CD8-positive, alpha-beta memory T cell (primary cell): ENCODE data around the gene RAD1. TPM values are rescaled to one million over a fixed set of nuclear protein-coding genes. Genes with fewer than 3 reads are reported as not detected.
A peak's percentile ranks its signal among the peaks of the same experiment; 100 is the strongest.

Experiments used
- CTCF ChIA-PET: fragments of 350-600 bp; sonication (Branson Sonifier 250); formaldehyde crosslinking; loops from one replicate; lab custom pipeline; 2021; ENCODE audit warnings: antibody characterized with exemption; lab: Charles Lee
- POLR2A ChIA-PET: fragments of 350-600 bp; sonication (Branson Sonifier 250); formaldehyde crosslinking; loops from one replicate; lab custom pipeline; 2021; ENCODE audit warnings: antibody characterized with exemption; lab: Charles Lee
- DNase-seq, 5 donors: peaks; one replicate each; pipeline versions ENCODE4 v3.0.0 to v3.0.0-alpha.2; 2020 to 2022; ENCODE audit warnings: mixed read lengths in 1 of 5
- H3K27ac ChIP-seq: one replicate; pipeline ENCODE4 v1.7.0; 2013; ENCODE audit warnings: low read depth, mild to moderate bottlenecking, low read length, moderate library complexity
- H3K27me3 ChIP-seq: 2 replicates; pipeline ENCODE4 v1.7.0; 2013; ENCODE audit warnings: low read length, mild to moderate bottlenecking; ENCODE audit not compliant: insufficient read depth, poor library complexity, severe bottlenecking
- H3K36me3 ChIP-seq: 2 replicates; pipeline ENCODE4 v1.7.0; 2013; ENCODE audit warnings: mild to moderate bottlenecking, low read length, moderate library complexity; ENCODE audit not compliant: insufficient read depth
- H3K4me1 ChIP-seq: 2 replicates; pipeline ENCODE4 v1.7.0; 2013; ENCODE audit warnings: mild to moderate bottlenecking, low read length, moderate library complexity; ENCODE audit not compliant: insufficient read depth
- H3K4me3 ChIP-seq: 2 replicates; pipeline ENCODE4 v1.7.0; 2013; ENCODE audit warnings: mild to moderate bottlenecking, low read length
- H3K9me3 ChIP-seq: 2 replicates; pipeline ENCODE4 v1.7.0; 2013; ENCODE audit warnings: mild to moderate bottlenecking, low read length
- H3K27ac Mint-ChIP-seq, 8 donors: one replicate each; pipeline ENCODE4 v1.8.0; 2020 to 2021; ENCODE audit warnings: mixed read lengths in 8 of 8, mild to moderate bottlenecking in 6 of 8, inconsistent platforms in 3 of 8, moderate library complexity in 3 of 8
- H3K27me3 Mint-ChIP-seq, 2 donors: one replicate each; pipeline ENCODE4 v1.8.0; 2020 to 2021; ENCODE audit warnings: mixed read lengths in 2 of 2, mild to moderate bottlenecking in 1 of 2, moderate library complexity in 1 of 2
- H3K36me3 Mint-ChIP-seq, 3 donors: one replicate each; pipeline ENCODE4 v1.8.0; 2020 to 2021; ENCODE audit warnings: mixed read lengths in 3 of 3, inconsistent platforms in 1 of 3, mild to moderate bottlenecking in 1 of 3
- H3K4me1 Mint-ChIP-seq, 3 donors: one replicate each; pipeline ENCODE4 v1.8.0; 2020 to 2021; ENCODE audit warnings: mixed read lengths in 3 of 3, inconsistent platforms in 1 of 3, mild to moderate bottlenecking in 1 of 3
- H3K4me3 Mint-ChIP-seq, 7 donors: one replicate each; pipeline ENCODE4 v1.8.0; 2020 to 2021; ENCODE audit warnings: mixed read lengths in 7 of 7, mild to moderate bottlenecking in 6 of 7, moderate library complexity in 4 of 7, inconsistent platforms in 2 of 7
- H3K9me3 Mint-ChIP-seq, 5 donors: one replicate each; pipeline ENCODE4 v1.8.0; 2020 to 2022; ENCODE audit warnings: mixed read lengths in 5 of 5, mild to moderate bottlenecking in 3 of 5, moderate library complexity in 2 of 5, inconsistent platforms in 1 of 5
- polyA plus RNA-seq: library from polyadenylated mRNA; unstranded; fragments of 300-500 nt; fragmentation: Illumina TruSeq; gene quantifications from one replicate; pipeline ENCODE4 v1.2.3, GENCODE V29; 2021
- total RNA-seq, 2 experiments: library from RNA; stranded (reverse); gene quantifications; one replicate each; pipeline ENCODE4 v1.2.3, GENCODE V29; 2021

Gene RAD1
- total and polyA plus RNA-seq, 3 experiments from 2014 or later: 23.5 to 44.2 (median 41.3) TPM

GRCh38 chr5:34932947-34933346 lies 17.6 kb upstream of the RAD1 start:
- ChIA-PET CTCF (no interaction called here), POLR2A (no interaction called here)
- Histone ChIP-seq H3K27me3 (no peaks in the 10 kb centered on the region), H3K27ac (no peak overlapping the region), H3K4me1 (peaks cover 23% of the 10 kb centered on the region), H3K36me3 (peaks cover 18% of the 10 kb centered on the region), H3K9me3 (no peaks in the 10 kb centered on the region), H3K4me3 (no peak overlapping the region)
- peaks cover 0 to 46% (median 7%) of the 10 kb centered on the region in 3 donors for H3K36me3 Mint-ChIP-seq
- peaks cover 33 to 55% (median 44%) of the 10 kb centered on the region in 3 donors for H3K4me1 Mint-ChIP-seq
- no peaks in the 10 kb centered on the region for H3K9me3 Mint-ChIP-seq
- no peak overlapping the region for H3K4me3 Mint-ChIP-seq
- no peak for DNase-seq
- H3K27ac Mint-ChIP-seq: no peak overlapping the region
- peaks cover 0 to 3% of the 10 kb centered on the region in 2 donors for H3K27me3 Mint-ChIP-seq

GRCh38 chr5:34930870-34931269 lies 15.6 kb upstream of the RAD1 start:
- Histone ChIP-seq H3K9me3 (no peaks in the 10 kb centered on the region), H3K27me3 (no peaks in the 10 kb centered on the region), H3K36me3 (peaks cover 8% of the 10 kb centered on the region), H3K4me3 (peak overlapping the region; percentile 86), H3K4me1 (peaks cover 23% of the 10 kb centered on the region), H3K27ac (peak overlapping the region; percentile 86)
- Mint-ChIP-seq H3K4me3 (peak overlapping the region; percentile 94 to 100 (median 96)), H3K36me3 (peaks cover 0 to 35% (median 4%) of the 10 kb centered on the region in 3 donors), H3K4me1 (peaks cover 33 to 55% (median 40%) of the 10 kb centered on the region in 3 donors), H3K9me3 (no peaks in the 10 kb centered on the region), H3K27ac (peak overlapping the region; percentile 72 to 98 (median 96)), H3K27me3 (peaks cover 0 to 3% of the 10 kb centered on the region in 2 donors)
- no peak for DNase-seq
- ChIA-PET CTCF (interaction anchor here (1.2 kb wide), 1 partner anchor 31 kb away, joined by 3 read pairs; no protein-coding TSS in a partner anchor), POLR2A (interaction anchor here (1.1 to 3.8 kb wide), 2 partner anchors 11 to 15 kb away, joined by 9 to 97 read pairs; partner anchors contain the start of genes BRIX1 and RAD1)

GRCh38 chr5:34930462-34930844 lies 15.1 kb upstream of the RAD1 start:
- Histone ChIP-seq H3K27me3 (no peaks in the 10 kb centered on the region), H3K4me3 (peak overlapping the region; percentile 86), H3K27ac (peak overlapping the region; percentile 86), H3K9me3 (no peaks in the 10 kb centered on the region), H3K36me3 (peaks cover 5% of the 10 kb centered on the region), H3K4me1 (peaks cover 23% of the 10 kb centered on the region)
- CTCF ChIA-PET: interaction anchor here (1.2 to 2.7 kb wide), 4 partner anchors 15 to 995 kb away, joined by 3 to 32 read pairs (median 6); partner anchors contain the start of genes BRIX1 and RAD1
- peak overlapping the region; percentile 84 to 98 (median 97) for H3K27ac Mint-ChIP-seq
- peaks cover 0 to 3% of the 10 kb centered on the region in 2 donors for H3K27me3 Mint-ChIP-seq
- H3K9me3 Mint-ChIP-seq: no peaks in the 10 kb centered on the region
- no peak for DNase-seq
- peaks cover 0 to 35% (median 5%) of the 10 kb centered on the region in 3 donors for H3K36me3 Mint-ChIP-seq
- peak overlapping the region; percentile 94 to 100 (median 96) for H3K4me3 Mint-ChIP-seq
- POLR2A ChIA-PET: interaction anchor here (0.8 to 3.8 kb wide), 3 partner anchors 11 to 1311 kb away, joined by 3 to 97 read pairs (median 9); partner anchors contain the start of genes BRIX1 and RAD1
- peaks cover 33 to 55% (median 40%) of the 10 kb centered on the region in 3 donors for H3K4me1 Mint-ChIP-seq

GRCh38 chr5:34929720-34930461 lies 14.6 kb upstream of the RAD1 start:
- Mint-ChIP-seq H3K27me3 (peaks cover 0 to 3% of the 10 kb centered on the region in 2 donors), H3K9me3 (no peaks in the 10 kb centered on the region), H3K36me3 (peaks cover 0 to 34% (median 5%) of the 10 kb centered on the region in 3 donors), H3K4me3 (peak overlapping the region; percentile 94 to 100 (median 96)), H3K27ac (peak overlapping the region; percentile 84 to 98 (median 97)), H3K4me1 (peaks cover 31 to 50% (median 37%) of the 10 kb centered on the region in 3 donors)
- Histone ChIP-seq H3K27ac (peak overlapping the region; percentile 86), H3K9me3 (no peaks in the 10 kb centered on the region), H3K4me3 (peak overlapping the region; percentile 86), H3K36me3 (peaks cover 10% of the 10 kb centered on the region), H3K27me3 (no peaks in the 10 kb centered on the region), H3K4me1 (peaks cover 23% of the 10 kb centered on the region)
- DNase-seq: peak; percentile 76 to 90 (median 81)
- ChIA-PET POLR2A (interaction anchor here (0.6 to 3.8 kb wide), 7 partner anchors 10 to 1947 kb away, joined by 3 to 97 read pairs (median 3); partner anchors contain the start of genes BRIX1, LMBRD2, NIPBL and RAD1), CTCF (interaction anchor here (1.1 to 2.7 kb wide), 5 partner anchors 14 to 995 kb away, joined by 3 to 32 read pairs (median 4); partner anchors contain the start of genes BRIX1 and RAD1)

GRCh38 chr5:34929134-34929719 lies 13.9 kb upstream of the RAD1 start, which contains the start of gene DNAJC21:
Gene DNAJC21, plus strand, starts transcription at chr5:34929559. Its CDS starts 261 bp downstream, at chr5:34929820.
- Histone ChIP-seq H3K27ac (peak within 1 kb of the TSS; percentile 86), H3K27me3 (no peaks in the 10 kb centered on the region), H3K4me1 (peaks cover 23% of the 10 kb centered on the region), H3K36me3 (peaks cover 12% of the 10 kb centered on the region), H3K4me3 (peak within 1 kb of the TSS; percentile 86), H3K9me3 (no peaks in the 10 kb centered on the region)
- Mint-ChIP-seq H3K9me3 (no peaks in the 10 kb centered on the region), H3K36me3 (peaks cover 0 to 33% (median 9%) of the 10 kb centered on the region in 3 donors), H3K27ac (peak within 1 kb of the TSS; percentile 84 to 98 (median 97)), H3K27me3 (peaks cover 0 to 3% of the 10 kb centered on the region in 2 donors), H3K4me3 (peak within 1 kb of the TSS; percentile 94 to 100 (median 96)), H3K4me1 (peaks cover 29 to 45% (median 32%) of the 10 kb centered on the region in 3 donors)
- ChIA-PET CTCF (interaction anchor here (1.1 to 2.7 kb wide), 4 partner anchors 13 to 996 kb away, joined by 4 to 32 read pairs (median 6); partner anchors contain the start of genes BRIX1 and RAD1), POLR2A (interaction anchor here (0.6 to 3.8 kb wide), 7 partner anchors 10 to 1947 kb away, joined by 3 to 97 read pairs (median 3); partner anchors contain the start of genes BRIX1, LMBRD2, NIPBL and RAD1)
- DNase-seq: peak; percentile 95 to 98 (median 97)

GRCh38 chr5:34928267-34928666 lies 13.0 kb upstream of the RAD1 start:
- no peaks in the 10 kb centered on the region for H3K9me3 ChIP-seq
- CTCF ChIA-PET: interaction anchor here (0.5 to 2.7 kb wide), 3 partner anchors 12 to 997 kb away, joined by 3 to 32 read pairs (median 7); partner anchors contain the start of genes BRIX1 and RAD1
- peaks cover 12% of the 10 kb centered on the region for H3K36me3 ChIP-seq
- no peak overlapping the region for H3K4me3 ChIP-seq
- H3K9me3 Mint-ChIP-seq: no peaks in the 10 kb centered on the region
- no peaks in the 10 kb centered on the region for H3K27me3 ChIP-seq
- peaks cover 26 to 44% (median 30%) of the 10 kb centered on the region in 3 donors for H3K4me1 Mint-ChIP-seq
- POLR2A ChIA-PET: interaction anchor here (0.9 to 3.8 kb wide), 2 partner anchors 12 to 1314 kb away, joined by 4 to 97 read pairs; partner anchors contain the start of genes BRIX1 and RAD1
- H3K36me3 Mint-ChIP-seq: peaks cover 0 to 35% (median 8%) of the 10 kb centered on the region in 3 donors
- no peak overlapping the region for H3K27ac ChIP-seq
- peaks cover 23% of the 10 kb centered on the region for H3K4me1 ChIP-seq
- peak overlapping the region in 3 of 8 donors; percentile 84 to 95 (median 87) for H3K27ac Mint-ChIP-seq
- DNase-seq: no peak
- H3K4me3 Mint-ChIP-seq: peak overlapping the region in 3 of 7 donors; percentile 84 to 100 (median 91)
- H3K27me3 Mint-ChIP-seq: peaks cover 0 to 3% of the 10 kb centered on the region in 2 donors

- Mint-ChIP-seq H3K4me3 (peak overlapping the region in 1 of 7 donors; percentile 28), H3K27me3 (peaks cover 0 to 3% of the 10 kb centered on the region in 2 donors), H3K9me3 (no peaks in the 10 kb centered on the region), H3K36me3 (peaks cover 0 to 39% (median 8%) of the 10 kb centered on the region in 3 donors), H3K4me1 (peaks cover 26 to 44% (median 30%) of the 10 kb centered on the region in 3 donors), H3K27ac (peak overlapping the region in 2 of 8 donors; percentile 21 to 84)
- Histone ChIP-seq H3K27me3 (no peaks in the 10 kb centered on the region), H3K4me3 (no peak overlapping the region), H3K9me3 (no peaks in the 10 kb centered on the region), H3K27ac (no peak overlapping the region), H3K36me3 (peaks cover 12% of the 10 kb centered on the region), H3K4me1 (peaks cover 23% of the 10 kb centered on the region)
- POLR2A ChIA-PET: interaction anchor here (3.8 kb wide), 1 partner anchor 12 kb away, joined by 97 read pairs; the partner anchor contains the start of genes BRIX1 and RAD1
- CTCF ChIA-PET: interaction anchor here (2.7 kb wide), 1 partner anchor 12 kb away, joined by 32 read pairs; the partner anchor contains the start of genes BRIX1 and RAD1
- no peak for DNase-seq
Measured at GRCh38 chr5:34927785-34928184, 12.5 kb upstream of the RAD1 start.
